Caco-2 (cell line): ENCODE measurements around the gene CD58. TPM values are rescaled to one million over a fixed set of nuclear protein-coding genes. Genes with fewer than 3 reads are reported as not detected.

ENCODE experiments used
- BruUV-seq: library from RNA; stranded (reverse); fragments of 400-500 nt; replicated peaks from 2 replicates; lab custom pipeline; 2021; lab: Mats Ljungman, UMichigan
- CTCF ChIA-PET: fragments of 300-600 bp; sonication (Branson Sonifier 250); formaldehyde crosslinking; loops from one replicate; lab custom pipeline; 2022; ENCODE audit warnings: antibody characterized with exemption; lab: Charles Lee
- POLR2A ChIA-PET: fragments of 300-600 bp; sonication (Branson Sonifier 250); formaldehyde crosslinking; loops from one replicate; lab custom pipeline; 2022; ENCODE audit warnings: antibody characterized with exemption; lab: Charles Lee
- DNase-seq, 2 experiments: peaks; one replicate each; pipeline versions ENCODE4 v3.0.0 to v3.0.0-alpha.2; 2020 to 2022
- H3K27me3 ChIP-seq: replicated peaks from 2 replicates; pipeline ENCODE4 v1.6.0; 2011; ENCODE audit warnings: low read length; ENCODE audit not compliant: control insufficient read depth, insufficient read depth
- H3K36me3 ChIP-seq: 2 replicates; pipeline ENCODE4 v1.5.1; 2011; ENCODE audit warnings: low read length; ENCODE audit not compliant: control insufficient read depth, insufficient read depth
- H3K4me1 ChIP-seq: fragments of 250-450 bp; sonication (Bioruptor Pico); 2 replicates; pipeline ENCODE4 v1.5.1; 2020; ENCODE audit warnings: mild to moderate bottlenecking
- H3K4me3 ChIP-seq: 2 replicates; pipeline ENCODE4 v1.5.1; 2011; ENCODE audit warnings: low read depth, mild to moderate bottlenecking, control low read depth, low read length
- H3K9me3 ChIP-seq: fragments of 250-450 bp; sonication (Bioruptor Pico); 2 replicates; pipeline ENCODE4 v1.5.1; 2020; ENCODE audit warnings: mild to moderate bottlenecking, moderate library complexity
- H3K27ac Mint-ChIP-seq: one replicate; pipeline ENCODE4 v1.8.0; 2022; ENCODE audit warnings: mixed read lengths; ENCODE audit not compliant: unreplicated experiment
- H3K27me3 Mint-ChIP-seq: one replicate; pipeline ENCODE4 v1.8.0; 2022; ENCODE audit warnings: mixed read lengths; ENCODE audit not compliant: insufficient read depth, unreplicated experiment
- H3K36me3 Mint-ChIP-seq: one replicate; pipeline ENCODE4 v1.8.0; 2022; ENCODE audit warnings: mild to moderate bottlenecking, mixed read lengths; ENCODE audit not compliant: insufficient read depth, unreplicated experiment
- H3K4me1 Mint-ChIP-seq: one replicate; pipeline ENCODE4 v1.8.0; 2022; ENCODE audit warnings: low read depth, mixed read lengths; ENCODE audit not compliant: unreplicated experiment
- H3K4me3 Mint-ChIP-seq: one replicate; pipeline ENCODE4 v1.8.0; 2022; ENCODE audit warnings: mild to moderate bottlenecking, moderate library complexity, mixed read lengths; ENCODE audit not compliant: unreplicated experiment
- H3K9me3 Mint-ChIP-seq: one replicate; pipeline ENCODE4 v1.8.0; 2022; ENCODE audit warnings: mixed read lengths; ENCODE audit not compliant: unreplicated experiment
- CTCF ChIP-seq, 2 experiments: fragments of 200-600 bp in 1 of 2; IDR thresholded peaks; 1 replicate in 1 of 2; 2 replicates in 1 of 2; pipeline versions ENCODE4 v1.5.1 to v1.8.0; 2011 to 2022; ENCODE audit warnings: antibody characterized with exemption in 1 of 2, control low read depth in 1 of 2, inconsistent platforms in 1 of 2, low read depth in 1 of 2, low read length in 1 of 2, mild to moderate bottlenecking in 1 of 2, moderate library complexity in 1 of 2; ENCODE audit not compliant: insufficient read depth in 1 of 2, severe bottlenecking in 1 of 2, unreplicated experiment in 1 of 2
- intact Hi-C: fragments of 100-400 bp; cut with micrococcal nuclease; formaldehyde crosslinking; loops from one replicate; pipeline ENCODE4 v1.10.0; 2022; ENCODE audit not compliant: unreplicated experiment
- total RNA-seq: library from RNA; stranded (reverse); gene quantifications from 2 replicates; pipeline ENCODE4 v1.2.3, GENCODE V29; 2022

CD58 gene
- total RNA-seq, 1 experiment from 2014 or later = 5.6 TPM

DNA sequence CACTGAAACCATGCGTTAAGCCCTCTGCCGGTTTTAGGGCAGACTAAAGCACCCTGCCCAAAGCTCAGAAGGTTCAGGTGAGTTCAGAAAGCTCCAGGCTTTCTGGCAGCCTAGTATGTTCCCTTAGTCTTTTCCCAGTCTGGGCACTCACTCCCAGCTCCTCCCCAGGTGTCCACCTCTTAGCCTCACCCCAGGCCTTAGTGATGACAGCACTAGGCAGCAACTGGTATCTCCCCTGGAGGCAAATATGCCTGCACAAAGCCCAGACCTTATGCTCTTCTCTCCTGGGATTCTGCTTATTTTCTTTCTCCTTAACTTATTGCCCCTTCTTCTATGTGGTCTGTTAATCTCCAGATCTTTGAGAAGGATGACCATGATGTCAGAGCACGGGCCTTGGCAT lies 80.2 kb downstream of the CD58 start:
- H3K4me3 Mint-ChIP-seq = no peak overlapping the region
- H3K36me3 ChIP-seq = no peaks in the 10 kb centered on the region
- H3K27me3 ChIP-seq = no peaks in the 10 kb centered on the region
- H3K36me3 Mint-ChIP-seq = no peaks in the 10 kb centered on the region
- peaks cover 18% of the 10 kb centered on the region for H3K4me1 ChIP-seq
- DNase-seq = no peak
- ChIA-PET POLR2A (no interaction called here), CTCF (no interaction called here)
- BruUV-seq = no TSS peak
- no peaks in the 10 kb centered on the region for H3K9me3 Mint-ChIP-seq
- intact Hi-C loops = no loop called here
- H3K27me3 Mint-ChIP-seq = no peaks in the 10 kb centered on the region
- H3K4me1 Mint-ChIP-seq = peaks cover 14% of the 10 kb centered on the region
- no peak for TF ChIP-seq CTCF (IDR thresholded peaks at IDR 0.05; ENCODE audit: insufficient read depth in 1 of 2, low read depth in 1 of 2, low read length in 1 of 2, severe bottlenecking in 1 of 2, unreplicated experiment in 1 of 2)
- no peak overlapping the region for H3K27ac Mint-ChIP-seq
- no peaks in the 10 kb centered on the region for H3K9me3 ChIP-seq
- no peak overlapping the region for H3K4me3 ChIP-seq

GRCh38 chr1:116489231-116489697 lies 81.6 kb downstream of the CD58 start:
- no TSS peak for BruUV-seq
- H3K4me1 ChIP-seq = peaks cover 17% of the 10 kb centered on the region
- no peak overlapping the region for H3K4me3 ChIP-seq
- CTCF ChIA-PET = no interaction called here
- Mint-ChIP-seq H3K9me3 (no peaks in the 10 kb centered on the region), H3K4me1 (peaks cover 3% of the 10 kb centered on the region), H3K27me3 (no peaks in the 10 kb centered on the region), H3K4me3 (no peak overlapping the region), H3K27ac (no peak overlapping the region), H3K36me3 (no peaks in the 10 kb centered on the region)
- H3K9me3 ChIP-seq = no peaks in the 10 kb centered on the region
- H3K27me3 ChIP-seq = no peaks in the 10 kb centered on the region
- intact Hi-C loops = loop anchor here (5.0 kb wide), 2 partner anchors 117 to 167 kb away; partner anchors contain the start of gene ATP1A1
- TF ChIP-seq CTCF (IDR thresholded peaks at IDR 0.05; ENCODE audit: insufficient read depth in 1 of 2, low read depth in 1 of 2, low read length in 1 of 2, severe bottlenecking in 1 of 2, unreplicated experiment in 1 of 2) = no peak
- no peak for DNase-seq
- H3K36me3 ChIP-seq = no peaks in the 10 kb centered on the region
- POLR2A ChIA-PET = no interaction called here

DNA sequence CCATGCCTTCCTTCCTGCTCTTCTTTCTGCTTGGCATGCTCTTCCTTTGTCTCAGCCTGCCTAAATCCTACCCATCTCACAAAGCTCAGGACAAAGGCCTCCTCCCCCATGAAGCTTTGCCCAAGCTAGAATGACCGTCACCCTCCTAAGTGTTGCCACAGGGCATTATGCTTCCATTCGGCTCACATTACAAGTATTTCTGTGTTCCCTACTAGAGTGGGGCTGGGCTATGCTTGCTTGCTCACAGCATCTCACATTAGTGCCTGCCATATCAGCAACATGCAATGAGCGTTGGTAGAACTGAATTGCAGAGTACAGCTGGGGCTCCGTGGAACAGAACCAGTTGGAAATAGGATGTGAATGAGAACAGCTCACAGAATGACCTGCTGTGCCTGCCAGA lies 82.8 kb downstream of the CD58 start:
- no TSS peak for BruUV-seq

More for the DNA sequence above, 82.8 kb downstream of the CD58 start:
- Histone ChIP-seq H3K9me3 (no peaks in the 10 kb centered on the region), H3K27me3 (no peaks in the 10 kb centered on the region), H3K4me3 (no peak overlapping the region), H3K36me3 (no peaks in the 10 kb centered on the region), H3K4me1 (peaks cover 13% of the 10 kb centered on the region)
- ChIA-PET POLR2A (no interaction called here), CTCF (interaction anchor here (5.6 kb wide), 1 partner anchor 349 kb away, joined by 71 read pairs; no protein-coding TSS in a partner anchor)
- Mint-ChIP-seq H3K4me1 (no peaks in the 10 kb centered on the region), H3K27me3 (no peaks in the 10 kb centered on the region), H3K4me3 (no peak overlapping the region), H3K36me3 (no peaks in the 10 kb centered on the region), H3K27ac (no peak overlapping the region), H3K9me3 (no peaks in the 10 kb centered on the region)
- no peak for DNase-seq
- intact Hi-C loops = loop anchor here (5.0 kb wide), 2 partner anchors 116 to 166 kb away; partner anchors contain the start of gene ATP1A1
- TF ChIP-seq CTCF (IDR thresholded peaks at IDR 0.05; ENCODE audit: insufficient read depth in 1 of 2, low read depth in 1 of 2, low read length in 1 of 2, severe bottlenecking in 1 of 2, unreplicated experiment in 1 of 2) = no peak
